HG02885 (cell line): ENCODE results near the gene DOCK6.

ENCODE experiments used
- ATAC-seq: cut with Tn5 transposase; IDR thresholded peaks from one replicate; pipeline ENCODE4 v1.9.1; 2021; ENCODE audit warnings: mild to moderate bottlenecking; ENCODE audit not compliant: unreplicated experiment, poor library complexity

Gene DOCK6

DNA sequence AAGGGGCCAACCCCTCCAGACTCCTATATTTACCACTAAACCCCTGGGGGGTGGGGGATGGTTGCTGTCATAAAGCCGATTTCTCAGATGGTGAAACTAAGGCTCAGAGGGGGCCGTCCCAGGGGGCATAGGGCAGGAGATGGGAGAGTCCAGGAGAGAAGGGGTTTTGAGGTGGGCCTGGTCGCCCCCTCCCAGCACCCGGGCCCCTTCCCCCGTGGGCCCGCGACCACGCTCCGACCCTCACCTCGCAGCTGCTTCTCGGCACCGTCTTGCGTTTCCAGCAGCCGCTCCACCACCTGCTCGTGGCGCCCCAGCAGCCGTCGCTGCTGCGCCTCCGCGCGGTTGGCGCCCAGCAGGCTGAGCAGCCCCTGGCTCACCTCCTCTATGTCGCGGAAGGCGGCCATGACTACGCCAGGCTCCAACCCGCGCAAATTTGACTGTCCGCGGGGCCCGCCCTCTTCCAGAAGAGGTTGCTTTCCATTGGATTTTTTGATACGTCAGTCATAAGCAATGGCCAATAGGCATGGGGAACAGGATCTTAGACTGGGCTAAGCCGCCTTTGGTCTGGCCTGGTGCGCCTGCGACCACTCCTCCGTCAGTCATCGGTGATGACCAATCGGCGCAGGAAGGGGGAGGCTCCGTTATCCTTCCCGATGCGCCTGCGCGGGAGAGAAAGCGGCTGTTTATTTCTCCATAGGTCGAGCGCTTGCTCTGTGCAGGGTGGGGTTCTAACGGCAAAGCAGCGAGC, 106.8 kb downstream of the DOCK6 start, which contains the start of gene SPC24:
SPC24 (minus strand) TSS at position 410 of the 748 bp plus-strand sequence; CDS start at position 404, 6 bp downstream.
- peak; percentile 97 for ATAC-seq

DNA sequence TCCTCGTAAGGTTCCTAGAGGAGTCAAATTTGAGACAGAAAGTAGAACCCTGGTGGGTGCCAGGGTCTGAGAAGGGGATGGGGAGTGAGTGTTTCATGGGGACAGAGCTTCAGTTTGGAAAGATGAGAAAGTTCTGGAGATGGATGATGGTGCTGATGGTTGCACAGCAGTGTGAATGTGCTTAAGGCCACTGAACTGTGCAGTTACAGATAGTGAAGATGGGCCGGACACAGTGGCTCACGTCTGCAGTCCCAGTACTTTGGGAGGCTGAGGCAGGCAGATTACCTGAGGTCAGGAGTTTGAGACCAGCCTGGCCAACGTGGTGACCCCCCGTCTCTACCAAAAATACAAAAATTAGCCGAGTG, 107.7 kb downstream of the DOCK6 start:
- ATAC-seq = no peak

- ATAC-seq = no peak
These were observed 109.8 kb downstream of the DOCK6 start for GRCh38 chr19:11152318-11153062.

DNA sequence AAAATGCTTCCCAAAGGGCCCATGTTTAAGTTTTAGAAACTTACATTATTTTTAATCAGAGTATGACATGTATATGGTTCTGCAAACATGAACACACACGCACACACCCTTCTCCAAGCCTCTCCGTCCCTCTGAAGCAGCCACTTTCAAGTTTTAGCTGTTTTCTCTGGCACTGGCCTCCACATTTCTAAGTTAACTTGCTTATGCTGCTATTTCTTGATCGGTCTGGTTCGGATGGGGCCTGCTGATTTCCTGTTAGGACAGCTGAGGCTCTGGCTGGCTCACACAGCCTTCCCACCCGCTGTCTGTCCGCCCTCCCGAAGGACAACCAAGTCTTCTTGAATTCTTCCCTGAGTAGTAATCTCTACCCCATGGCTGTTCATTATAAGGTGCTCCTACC, 111.1 kb downstream of the DOCK6 start:
- ATAC-seq = no peak
